NCI-H526 treated with DMSO at 0.1 percent for 48 hours (cell line): ENCODE data around the gene TIMM17B.

ENCODE experiments used
- DNase-seq: peaks from one replicate; lab custom pipeline; 2025; lab: John Stamatoyannopoulos, UW

The TIMM17B gene

GRCh38 chrX:48897625-48898306 lies at the start of gene TIMM17B, which contains the start of gene PQBP1:
Gene TIMM17B (minus strand): TSS chrX:48897768. CDS start chrX:48897749, 19 bp downstream.
Gene PQBP1 (plus strand): TSS chrX:48897930. CDS start chrX:48898510, 580 bp downstream.
- peak; percentile 89 for DNase-seq

- peak; percentile 5 for DNase-seq
Measured at GRCh38 chrX:48945517-48946348, 48.2 kb upstream of the TIMM17B start.

GRCh38 chrX:48942895-48943294 lies 45.3 kb upstream of the TIMM17B start:
- DNase-seq: no peak

- DNase-seq: no peak
Measured at GRCh38 chrX:48940404-48940955, 42.9 kb upstream of the TIMM17B start.

GRCh38 chrX:48939524-48940228 lies 42.1 kb upstream of the TIMM17B start:
- DNase-seq: no peak

GRCh38 chrX:48938721-48939425 lies 41.3 kb upstream of the TIMM17B start:
- no peak for DNase-seq

- no peak for DNase-seq
Measured at GRCh38 chrX:48937054-48937907, 39.7 kb upstream of the TIMM17B start.

- DNase-seq: no peak
Measured at GRCh38 chrX:48936429-48937053, 39.0 kb upstream of the TIMM17B start.

- no peak for DNase-seq
Measured at GRCh38 chrX:48935301-48935670, 37.7 kb upstream of the TIMM17B start.

- no peak for DNase-seq
Measured at GRCh38 chrX:48934581-48935300, 37.2 kb upstream of the TIMM17B start.

GRCh38 chrX:48933757-48934156 lies 36.2 kb upstream of the TIMM17B start:
- DNase-seq: no peak

- DNase-seq: no peak
Measured at GRCh38 chrX:48927736-48928382, 30.3 kb upstream of the TIMM17B start.

GRCh38 chrX:48927123-48927522 lies 29.6 kb upstream of the TIMM17B start:
- DNase-seq: no peak

GRCh38 chrX:48924270-48924669 lies 26.7 kb upstream of the TIMM17B start:
- DNase-seq: no peak

- no peak for DNase-seq
Measured at GRCh38 chrX:48923771-48924170, 26.2 kb upstream of the TIMM17B start.

- no peak for DNase-seq
Measured at GRCh38 chrX:48920718-48921104, 23.1 kb upstream of the TIMM17B start.

- DNase-seq: no peak
Measured at GRCh38 chrX:48919947-48920717, 22.6 kb upstream of the TIMM17B start.

GRCh38 chrX:48919360-48919841 lies 21.8 kb upstream of the TIMM17B start:
- no peak for DNase-seq
